Esophagus muscularis mucosa (tissue), 4 donors: ENCODE measurements around the gene TGIF2. TPM values are rescaled to one million over a fixed set of nuclear protein-coding genes. Genes with fewer than 3 reads are reported as not detected.

ENCODE experiments used
- DNase-seq: peaks from one replicate; pipeline ENCODE4 v3.0.0-alpha.2; 2017; ENCODE audit errors: extremely low spot score
- H3K27ac ChIP-seq, 4 donors: fragments of 200-600 bp; sonication (generic); replicated peaks in 1 of 4; 1 replicate in 3 of 4; 2 replicates in 1 of 4; pipeline ENCODE4 v1.5.1; 2016 to 2019; ENCODE audit warnings: mild to moderate bottlenecking in 1 of 4
- H3K27me3 ChIP-seq, 4 donors: fragments of 200-600 bp; sonication (generic); one replicate each; pipeline versions ENCODE4 v1.5.1 to v1.6.0; 2016 to 2019
- H3K36me3 ChIP-seq, 4 donors: fragments of 200-600 bp; sonication (generic); one replicate each; pipeline ENCODE4 v1.5.1; 2016 to 2019
- H3K4me1 ChIP-seq, 4 donors: fragments of 200-600 bp; sonication (generic); one replicate each; pipeline ENCODE4 v1.5.1; 2016 to 2019
- H3K4me3 ChIP-seq, 4 donors: fragments of 200-600 bp; sonication (generic); 1 replicate in 2 of 4; 2 replicates in 2 of 4; pipeline ENCODE4 v1.5.1; 2016 to 2019; ENCODE audit warnings: mild to moderate bottlenecking in 4 of 4, moderate library complexity in 1 of 4
- H3K9me3 ChIP-seq, 4 donors: fragments of 200-600 bp; sonication (generic); 1 replicate in 3 of 4; 2 replicates in 1 of 4; pipeline ENCODE4 v1.5.1; 2016 to 2019
- EP300 ChIP-seq: sonication (generic); formaldehyde crosslinking; IDR thresholded peaks from one replicate; pipeline ENCODE4 v1.6.1; 2017; ENCODE audit warnings: antibody characterized with exemption
- POLR2A ChIP-seq: fragments of 450-650 bp; IDR thresholded peaks from one replicate; pipeline ENCODE4 v1.6.1; 2017; ENCODE audit warnings: antibody characterized with exemption, moderate library complexity, mild to moderate bottlenecking, low read depth
- POLR2AphosphoS5 ChIP-seq, 2 donors: sonication (generic); formaldehyde crosslinking; IDR thresholded peaks; one replicate each; pipeline ENCODE4 v1.6.1; 2017; ENCODE audit warnings: antibody characterized with exemption in 2 of 2
- WGBS: methylation state at CpG from one replicate; pipeline ENCODE4 v1.1.5; 2018; 5-methylcytosine and 5-hydroxymethylcytosine counted together
- intact Hi-C: fragments of 100-400 bp; cut with DNase I; formaldehyde crosslinking; loops from one replicate; pipeline ENCODE4 v1.15.1; 2023
- total RNA-seq, 4 donors: library from RNA; depleted of rRNA; stranded (reverse); fragments of >200 nt; gene quantifications; one replicate each; pipeline versions ENCODE4 v1.1.0 to v1.2.1, GENCODE V29; 2016
- TF ChIP-seq, protein P1 (sequence below), 3 experiments: fragments of 200-600 bp in 2 of 3; fragments of 450-650 bp in 1 of 3; sonication (generic) in 2 of 3; IDR thresholded peaks; one replicate each; pipeline ENCODE4 v1.5.1; 2017 to 2019; ENCODE audit warnings: antibody characterized with exemption in 3 of 3, mild to moderate bottlenecking in 2 of 3, moderate library complexity in 1 of 3

The TGIF2 gene
- total RNA-seq, 4 donors from 2014 or later: 5.8 to 18.5 (median 10.6) TPM

DNA sequence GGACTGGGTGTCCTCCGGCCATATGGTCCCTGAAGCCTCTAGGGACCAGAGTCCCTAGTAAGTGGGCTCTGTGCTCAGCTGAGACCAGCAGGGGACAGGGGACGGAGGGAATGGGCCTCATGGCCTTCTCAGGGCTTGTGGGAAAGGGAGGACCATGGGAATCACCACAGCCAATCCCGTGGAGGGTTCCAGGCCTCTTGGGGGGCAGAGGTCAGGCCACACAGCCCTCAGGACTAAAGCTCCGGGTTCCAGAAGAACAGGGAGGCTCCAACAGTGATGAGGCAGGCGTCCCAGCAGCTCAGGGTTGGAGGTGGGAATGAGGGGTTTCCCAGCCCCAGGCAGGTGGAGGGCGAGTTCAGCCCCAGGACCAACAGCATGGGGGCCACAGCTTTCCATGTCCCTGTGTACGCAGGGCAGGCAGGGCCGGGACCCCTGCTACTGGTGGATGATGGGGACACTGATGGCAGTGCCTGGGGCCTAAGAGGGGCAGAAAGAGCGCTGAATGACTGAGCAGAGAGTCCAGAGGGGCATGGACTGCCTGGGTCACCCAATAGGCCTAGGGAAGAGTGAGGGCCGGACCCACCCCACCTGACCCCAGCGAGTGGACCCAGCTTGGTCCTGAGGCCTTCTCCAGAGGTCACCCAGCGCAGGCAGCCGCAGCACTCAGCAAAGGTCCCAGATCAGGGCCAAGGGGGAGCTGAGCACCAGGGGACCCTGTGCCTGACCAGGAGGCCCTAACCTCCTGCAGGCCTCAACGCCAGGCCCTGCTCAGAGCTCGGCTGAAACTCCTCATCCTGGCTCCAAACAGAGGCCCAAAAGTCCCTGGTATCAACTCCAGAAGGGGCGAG is 23.2 kb upstream of the TGIF2 start:
- Histone ChIP-seq H3K27ac (peak overlapping the region; percentile 70 to 97 (median 88)), H3K4me1 (peaks cover 29 to 66% (median 62%) of the 10 kb centered on the region in 4 donors), H3K36me3 (peaks cover 28 to 48% (median 46%) of the 10 kb centered on the region in 4 donors), H3K27me3 (no peaks in the 10 kb centered on the region), H3K9me3 (no peaks in the 10 kb centered on the region), H3K4me3 (no peak overlapping the region)
- 42% methylated on average over 11 of the region's 16 CpGs for WGBS
- DNase-seq: no peak
- intact Hi-C loops: loop anchor here (10.0 kb wide), 1 partner anchor 335 kb away; no protein-coding TSS in a partner anchor
- TF ChIP-seq, protein P1, sequence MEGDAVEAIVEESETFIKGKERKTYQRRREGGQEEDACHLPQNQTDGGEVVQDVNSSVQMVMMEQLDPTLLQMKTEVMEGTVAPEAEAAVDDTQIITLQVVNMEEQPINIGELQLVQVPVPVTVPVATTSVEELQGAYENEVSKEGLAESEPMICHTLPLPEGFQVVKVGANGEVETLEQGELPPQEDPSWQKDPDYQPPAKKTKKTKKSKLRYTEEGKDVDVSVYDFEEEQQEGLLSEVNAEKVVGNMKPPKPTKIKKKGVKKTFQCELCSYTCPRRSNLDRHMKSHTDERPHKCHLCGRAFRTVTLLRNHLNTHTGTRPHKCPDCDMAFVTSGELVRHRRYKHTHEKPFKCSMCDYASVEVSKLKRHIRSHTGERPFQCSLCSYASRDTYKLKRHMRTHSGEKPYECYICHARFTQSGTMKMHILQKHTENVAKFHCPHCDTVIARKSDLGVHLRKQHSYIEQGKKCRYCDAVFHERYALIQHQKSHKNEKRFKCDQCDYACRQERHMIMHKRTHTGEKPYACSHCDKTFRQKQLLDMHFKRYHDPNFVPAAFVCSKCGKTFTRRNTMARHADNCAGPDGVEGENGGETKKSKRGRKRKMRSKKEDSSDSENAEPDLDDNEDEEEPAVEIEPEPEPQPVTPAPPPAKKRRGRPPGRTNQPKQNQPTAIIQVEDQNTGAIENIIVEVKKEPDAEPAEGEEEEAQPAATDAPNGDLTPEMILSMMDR (IDR thresholded peaks at IDR 0.05): no peak
- TF ChIP-seq POLR2A (no peak), POLR2AphosphoS5 (IDR thresholded peaks at IDR 0.05) (peak; percentile 7 to 65), EP300 (no peak)

DNA sequence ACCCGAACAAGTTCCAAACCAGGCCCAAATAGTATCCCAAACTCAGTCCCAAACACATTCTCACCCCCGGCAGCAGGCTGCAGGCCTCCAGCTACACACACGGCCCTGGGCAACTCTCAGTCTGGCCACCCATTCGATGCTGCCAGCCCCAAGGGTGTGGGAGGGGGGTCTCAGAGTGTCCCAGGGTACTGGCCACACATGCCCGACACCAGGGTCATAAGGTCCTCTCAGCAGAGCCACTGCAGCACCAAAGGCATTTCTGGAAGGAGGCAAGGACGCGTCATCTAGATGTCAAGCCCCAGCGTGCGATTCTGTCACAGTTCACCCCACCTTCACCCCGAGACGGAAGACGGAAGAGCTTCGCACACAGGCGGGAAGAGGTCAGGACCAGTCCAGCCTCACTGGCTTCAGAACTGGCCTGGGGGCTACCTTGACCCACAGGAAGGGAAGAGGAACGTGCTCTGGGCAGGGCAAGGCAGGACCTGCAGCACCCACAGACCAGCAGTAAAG is 22.6 kb upstream of the TGIF2 start:
- no peak for DNase-seq
- Histone ChIP-seq H3K4me1 (peaks cover 22 to 59% (median 56%) of the 10 kb centered on the region in 4 donors), H3K36me3 (peaks cover 28 to 41% (median 39%) of the 10 kb centered on the region in 4 donors), H3K9me3 (no peaks in the 10 kb centered on the region), H3K27me3 (no peaks in the 10 kb centered on the region), H3K4me3 (no peak overlapping the region), H3K27ac (peak overlapping the region; percentile 70 to 97 (median 88))
- TF ChIP-seq POLR2AphosphoS5 (IDR thresholded peaks at IDR 0.05): peak; percentile 63 to 91
- TF ChIP-seq, protein P1 (IDR thresholded peaks at IDR 0.05): no peak
- intact Hi-C loops: loop anchor here (10.0 kb wide), 1 partner anchor 334 kb away; no protein-coding TSS in a partner anchor
- WGBS: 21% methylated on average over 5 of the region's 15 CpGs

DNA sequence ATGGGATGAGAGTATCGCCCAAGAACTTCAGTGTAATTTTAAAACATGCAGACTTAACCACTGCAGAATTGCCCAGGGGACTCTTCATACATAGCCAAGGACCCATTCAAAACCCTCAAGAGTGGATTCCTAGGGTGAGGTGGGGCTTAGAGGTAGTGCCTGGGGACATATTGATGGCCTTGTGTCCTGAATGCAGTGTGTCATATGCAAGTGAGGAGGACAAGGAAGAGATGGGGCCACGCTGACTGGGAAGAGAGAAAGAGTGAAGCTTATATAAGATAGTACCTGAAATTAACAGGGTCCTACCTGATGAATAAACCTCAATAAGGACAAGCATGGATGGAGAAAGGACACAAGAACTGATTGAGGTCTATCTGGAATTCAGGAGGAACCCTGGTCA is 18.1 kb upstream of the TGIF2 start:
- TF ChIP-seq POLR2AphosphoS5 (IDR thresholded peaks at IDR 0.05) (peak in 1 of 2 donors; percentile 54), EP300 (no peak)
- TF ChIP-seq, protein P1 (IDR thresholded peaks at IDR 0.05): no peak
- no peak overlapping the region for H3K27ac ChIP-seq
- H3K4me1 ChIP-seq: peaks cover 6 to 24% (median 18%) of the 10 kb centered on the region in 4 donors
- no peaks in the 10 kb centered on the region for H3K9me3 ChIP-seq
- H3K4me3 ChIP-seq: no peak overlapping the region
- 95% methylated on average over 2 of the region's 2 CpGs for WGBS
- no peaks in the 10 kb centered on the region for H3K27me3 ChIP-seq
- intact Hi-C loops: loop anchor here (5.0 to 10.0 kb wide), 2 partner anchors 37 to 330 kb away; no protein-coding TSS in a partner anchor
- DNase-seq: no peak
- H3K36me3 ChIP-seq: no peaks in the 10 kb centered on the region

DNA sequence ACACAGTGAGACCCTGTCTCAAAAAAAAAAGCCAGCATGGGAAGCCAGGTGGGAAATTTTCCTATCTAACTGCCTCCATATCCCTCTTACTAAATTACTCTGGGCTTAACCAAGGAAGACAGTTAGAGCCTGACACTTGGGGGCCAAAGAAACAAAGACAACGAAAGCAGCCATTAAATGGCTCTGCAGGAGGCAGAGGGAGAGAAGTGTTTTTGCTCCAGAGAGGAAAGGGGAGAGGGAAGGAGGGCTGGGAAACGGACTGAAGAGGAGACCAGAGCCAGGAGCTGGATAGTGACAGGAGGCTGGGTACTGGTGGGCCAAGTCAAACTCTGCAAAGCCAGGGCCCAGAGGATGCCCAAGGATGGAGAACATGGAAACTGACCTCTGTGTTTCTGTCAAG is 10.7 kb upstream of the TGIF2 start:
- no peak overlapping the region for H3K27ac ChIP-seq
- intact Hi-C loops: no loop called here
- no peak overlapping the region for H3K4me3 ChIP-seq
- peaks cover 0 to 11% (median 3%) of the 10 kb centered on the region in 4 donors for H3K9me3 ChIP-seq
- DNase-seq: no peak
- no peaks in the 10 kb centered on the region for H3K27me3 ChIP-seq
- no peaks in the 10 kb centered on the region for H3K36me3 ChIP-seq
- no peak for TF ChIP-seq EP300
- no peak for TF ChIP-seq POLR2AphosphoS5 (IDR thresholded peaks at IDR 0.05)
- no peak for TF ChIP-seq POLR2A
- TF ChIP-seq, protein P1 (IDR thresholded peaks at IDR 0.05): no peak
- WGBS: 77% methylated on average over 2 of the region's 2 CpGs
- H3K4me1 ChIP-seq: no peaks in the 10 kb centered on the region
